Measurements from ENCODE around the gene RAB5B. TPM values are rescaled to one million over a fixed set of nuclear protein-coding genes. Genes with fewer than 3 reads are reported as not detected.

Gene RAB5B
- total RNA-seq, 1 experiment from 2014 or later = 102 TPM

DNA sequence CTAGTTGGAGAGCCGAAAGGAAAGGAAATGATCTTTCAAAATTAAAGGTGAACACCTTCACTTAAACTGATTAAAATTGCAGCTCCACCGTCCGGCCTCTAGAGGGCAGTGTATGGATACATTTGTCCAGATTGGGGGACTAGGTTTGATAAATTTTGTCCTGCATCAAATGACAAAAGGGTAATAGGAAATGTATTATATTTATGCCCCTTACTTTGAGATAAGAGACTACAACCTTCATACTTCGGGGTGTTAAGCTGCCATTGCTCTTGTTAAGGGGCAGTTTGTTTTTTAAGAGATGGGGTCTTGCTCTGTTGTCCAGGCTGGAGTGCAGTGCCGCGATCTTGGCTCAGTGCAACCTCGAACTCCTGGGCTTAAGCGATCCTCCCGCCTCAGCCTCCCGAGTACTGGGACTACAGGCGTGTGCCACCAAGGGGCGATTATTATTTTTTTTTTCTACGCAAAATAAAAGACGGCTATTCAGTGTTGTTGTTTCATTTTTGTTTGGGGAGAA lies 22.4 kb downstream of the RAB5B start:
- TF ChIP-seq POLR2AphosphoS5 (IDR thresholded peaks at IDR 0.05; ENCODE audit: low read depth, low read length) = no peak
- TF ChIP-seq, protein P1, sequence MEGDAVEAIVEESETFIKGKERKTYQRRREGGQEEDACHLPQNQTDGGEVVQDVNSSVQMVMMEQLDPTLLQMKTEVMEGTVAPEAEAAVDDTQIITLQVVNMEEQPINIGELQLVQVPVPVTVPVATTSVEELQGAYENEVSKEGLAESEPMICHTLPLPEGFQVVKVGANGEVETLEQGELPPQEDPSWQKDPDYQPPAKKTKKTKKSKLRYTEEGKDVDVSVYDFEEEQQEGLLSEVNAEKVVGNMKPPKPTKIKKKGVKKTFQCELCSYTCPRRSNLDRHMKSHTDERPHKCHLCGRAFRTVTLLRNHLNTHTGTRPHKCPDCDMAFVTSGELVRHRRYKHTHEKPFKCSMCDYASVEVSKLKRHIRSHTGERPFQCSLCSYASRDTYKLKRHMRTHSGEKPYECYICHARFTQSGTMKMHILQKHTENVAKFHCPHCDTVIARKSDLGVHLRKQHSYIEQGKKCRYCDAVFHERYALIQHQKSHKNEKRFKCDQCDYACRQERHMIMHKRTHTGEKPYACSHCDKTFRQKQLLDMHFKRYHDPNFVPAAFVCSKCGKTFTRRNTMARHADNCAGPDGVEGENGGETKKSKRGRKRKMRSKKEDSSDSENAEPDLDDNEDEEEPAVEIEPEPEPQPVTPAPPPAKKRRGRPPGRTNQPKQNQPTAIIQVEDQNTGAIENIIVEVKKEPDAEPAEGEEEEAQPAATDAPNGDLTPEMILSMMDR (IDR thresholded peaks at IDR 0.05) = peak; percentile 87
- CTCF ChIA-PET = interaction anchor here (0.6 to 1.9 kb wide), 14 partner anchors 12 to 267 kb away, joined by 3 to 12 read pairs (median 5); partner anchors contain the start of gene RAB5B
- peak; percentile 43 for DNase-seq (ENCODE audit: low read depth, low spot score)
- H3K9me3 ChIP-seq (ENCODE audit: control insufficient read depth, insufficient read depth, low read depth, low read length) = no peaks in the 10 kb centered on the region
- H3K4me3 ChIP-seq (ENCODE audit: low read depth in 2 of 2, low read length in 2 of 2) = peak overlapping the region; percentile 88 to 98
- peak; percentile 23; the same call in 1 of the 2 replicates for ATAC-seq
- in situ Hi-C loops (cut with HindIII; ENCODE audit: low pct_unique_long_range_greater_than_20kb, low sequenced_read_pairs) = no loop called here
- peak overlapping the region; percentile 90 for H3K27ac ChIP-seq (ENCODE audit: low read length)
- H3K4me1 ChIP-seq (ENCODE audit: control insufficient read depth, insufficient read depth, low read length) = no peaks in the 10 kb centered on the region
- POLR2A ChIA-PET = no interaction called here
- H3K36me3 ChIP-seq (ENCODE audit: control insufficient read depth, insufficient read depth, low read length) = peaks cover 5% of the 10 kb centered on the region
- BruUV-seq (replicated peaks) = no TSS peak
- intact Hi-C loops (cut with micrococcal nuclease; ENCODE audit: unreplicated experiment) = loop anchor here (2.0 to 5.0 kb wide), 2 partner anchors 33 to 46 kb away; partner anchors contain the start of gene RPS26
- H3K27me3 ChIP-seq (ENCODE audit: control insufficient read depth, insufficient read depth, low read length) = no peaks in the 10 kb centered on the region

DNA sequence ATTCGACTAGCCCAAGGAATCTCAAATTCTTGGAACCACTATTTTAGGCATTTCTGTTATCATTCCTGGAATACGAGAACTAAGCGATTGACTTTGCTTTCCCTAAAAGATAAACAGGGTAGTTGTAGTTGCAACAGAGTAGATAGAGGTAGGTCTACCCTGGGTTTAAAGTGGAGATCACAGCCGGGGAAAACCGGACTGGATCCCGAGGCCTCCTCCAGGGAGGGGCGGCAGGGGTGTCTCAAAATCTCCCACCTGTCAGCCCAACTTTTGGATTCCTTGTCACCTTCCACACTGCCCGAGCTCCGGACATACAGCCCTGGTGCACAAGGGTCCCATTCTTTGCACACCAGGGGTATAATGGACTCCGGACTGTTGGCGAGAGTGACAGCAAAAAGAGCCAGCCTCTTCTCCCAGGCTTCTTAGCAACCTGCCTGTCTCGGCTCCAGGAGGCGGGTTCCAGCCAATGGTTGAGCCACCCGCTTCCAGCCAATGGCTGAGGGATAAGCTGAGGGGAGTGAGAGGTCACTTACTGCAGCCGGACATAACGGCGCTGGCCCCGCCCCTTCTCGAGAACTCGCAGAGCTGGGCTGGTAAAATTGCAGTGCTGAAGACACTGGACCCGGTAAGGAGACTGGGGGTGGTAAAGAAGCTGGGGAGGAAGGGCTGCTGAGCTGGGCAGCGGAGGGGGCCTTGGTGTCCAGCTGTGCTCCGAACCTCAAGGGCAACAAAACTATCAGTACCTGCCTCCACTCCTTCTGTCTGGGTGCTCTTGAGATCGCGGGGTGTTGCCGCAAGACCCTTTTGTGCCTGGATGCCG lies 23.0 kb downstream of the RAB5B start, which contains the start of gene SUOX:
SUOX (plus strand) TSS at position 562 of the 820 bp plus-strand sequence. CDS start 4,946 bp downstream, outside the sequence.
- H3K4me3 ChIP-seq (ENCODE audit: low read depth in 2 of 2, low read length in 2 of 2) = peak within 1 kb of the TSS; percentile 88 to 98
- H3K4me1 ChIP-seq (ENCODE audit: control insufficient read depth, insufficient read depth, low read length) = no peaks in the 10 kb centered on the region
- POLR2A ChIA-PET = interaction anchor here (1.9 kb wide), 1 partner anchor 10 kb away, joined by 9 read pairs; no protein-coding TSS in a partner anchor
- no TSS peak for BruUV-seq (replicated peaks)
- H3K27ac ChIP-seq (ENCODE audit: low read length) = peak within 1 kb of the TSS; percentile 90
- CTCF ChIA-PET = interaction anchor here (0.6 to 1.9 kb wide), 10 partner anchors 29 to 268 kb away, joined by 3 to 12 read pairs (median 4); no protein-coding TSS in a partner anchor
- TF ChIP-seq POLR2AphosphoS5 (IDR thresholded peaks at IDR 0.05; ENCODE audit: low read depth, low read length) (peak; percentile 74; the same call in 1 of the 2 replicates), TCF7L2 (IDR thresholded peaks at IDR 0.05; ENCODE audit: low read depth, low read length) (no peak), SIN3A (IDR thresholded peaks at IDR 0.05; ENCODE audit: borderline replicate concordance, insufficient read depth, low read depth, low read length) (0 out of 2 replicates have a peak, but pooled peaks have one; percentile 16)
- TF ChIP-seq, protein P1 (IDR thresholded peaks at IDR 0.05) = no peak
- TF ChIP-seq, protein P2, sequence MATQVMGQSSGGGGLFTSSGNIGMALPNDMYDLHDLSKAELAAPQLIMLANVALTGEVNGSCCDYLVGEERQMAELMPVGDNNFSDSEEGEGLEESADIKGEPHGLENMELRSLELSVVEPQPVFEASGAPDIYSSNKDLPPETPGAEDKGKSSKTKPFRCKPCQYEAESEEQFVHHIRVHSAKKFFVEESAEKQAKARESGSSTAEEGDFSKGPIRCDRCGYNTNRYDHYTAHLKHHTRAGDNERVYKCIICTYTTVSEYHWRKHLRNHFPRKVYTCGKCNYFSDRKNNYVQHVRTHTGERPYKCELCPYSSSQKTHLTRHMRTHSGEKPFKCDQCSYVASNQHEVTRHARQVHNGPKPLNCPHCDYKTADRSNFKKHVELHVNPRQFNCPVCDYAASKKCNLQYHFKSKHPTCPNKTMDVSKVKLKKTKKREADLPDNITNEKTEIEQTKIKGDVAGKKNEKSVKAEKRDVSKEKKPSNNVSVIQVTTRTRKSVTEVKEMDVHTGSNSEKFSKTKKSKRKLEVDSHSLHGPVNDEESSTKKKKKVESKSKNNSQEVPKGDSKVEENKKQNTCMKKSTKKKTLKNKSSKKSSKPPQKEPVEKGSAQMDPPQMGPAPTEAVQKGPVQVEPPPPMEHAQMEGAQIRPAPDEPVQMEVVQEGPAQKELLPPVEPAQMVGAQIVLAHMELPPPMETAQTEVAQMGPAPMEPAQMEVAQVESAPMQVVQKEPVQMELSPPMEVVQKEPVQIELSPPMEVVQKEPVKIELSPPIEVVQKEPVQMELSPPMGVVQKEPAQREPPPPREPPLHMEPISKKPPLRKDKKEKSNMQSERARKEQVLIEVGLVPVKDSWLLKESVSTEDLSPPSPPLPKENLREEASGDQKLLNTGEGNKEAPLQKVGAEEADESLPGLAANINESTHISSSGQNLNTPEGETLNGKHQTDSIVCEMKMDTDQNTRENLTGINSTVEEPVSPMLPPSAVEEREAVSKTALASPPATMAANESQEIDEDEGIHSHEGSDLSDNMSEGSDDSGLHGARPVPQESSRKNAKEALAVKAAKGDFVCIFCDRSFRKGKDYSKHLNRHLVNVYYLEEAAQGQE (IDR thresholded peaks at IDR 0.05; ENCODE audit: insufficient read depth in 1 of 2, low read depth in 2 of 2, low read length in 1 of 2) = no peak
- ATAC-seq (peak; percentile 100), DNase-seq (ENCODE audit: low read depth, low spot score) (peak; percentile 87)
- H3K27me3 ChIP-seq (ENCODE audit: control insufficient read depth, insufficient read depth, low read length) = no peaks in the 10 kb centered on the region
- H3K36me3 ChIP-seq (ENCODE audit: control insufficient read depth, insufficient read depth, low read length) = peaks cover 2% of the 10 kb centered on the region; the same call in 1 of the 2 replicates
- intact Hi-C loops (cut with micrococcal nuclease; ENCODE audit: unreplicated experiment) = loop anchor here (2.0 to 5.0 kb wide), 2 partner anchors 32 to 45 kb away; partner anchors contain the start of gene RPS26
- in situ Hi-C loops (cut with HindIII; ENCODE audit: low pct_unique_long_range_greater_than_20kb, low sequenced_read_pairs) = no loop called here
- no peaks in the 10 kb centered on the region for H3K9me3 ChIP-seq (ENCODE audit: control insufficient read depth, insufficient read depth, low read depth, low read length)
